GM18867 (cell line): ENCODE results near the gene TUBB.
"Not testable (repeated sequence)": the region's sequence is repeated elsewhere in the genome, so short reads cannot be mapped to it uniquely, and the experiment has no call there.

Source experiments
- ATAC-seq: cut with Tn5 transposase; IDR thresholded peaks from one replicate; pipeline ENCODE4 v1.9.1; 2021; ENCODE audit warnings: mild to moderate bottlenecking, moderate library complexity; ENCODE audit not compliant: unreplicated experiment

The TUBB gene

GRCh38 chr6:30756405-30757003, 36.4 kb downstream of the TUBB start:
- ATAC-seq = not testable (repeated sequence)

- no peak for ATAC-seq
These were observed 37.2 kb downstream of the TUBB start for GRCh38 chr6:30757261-30757904.

DNA sequence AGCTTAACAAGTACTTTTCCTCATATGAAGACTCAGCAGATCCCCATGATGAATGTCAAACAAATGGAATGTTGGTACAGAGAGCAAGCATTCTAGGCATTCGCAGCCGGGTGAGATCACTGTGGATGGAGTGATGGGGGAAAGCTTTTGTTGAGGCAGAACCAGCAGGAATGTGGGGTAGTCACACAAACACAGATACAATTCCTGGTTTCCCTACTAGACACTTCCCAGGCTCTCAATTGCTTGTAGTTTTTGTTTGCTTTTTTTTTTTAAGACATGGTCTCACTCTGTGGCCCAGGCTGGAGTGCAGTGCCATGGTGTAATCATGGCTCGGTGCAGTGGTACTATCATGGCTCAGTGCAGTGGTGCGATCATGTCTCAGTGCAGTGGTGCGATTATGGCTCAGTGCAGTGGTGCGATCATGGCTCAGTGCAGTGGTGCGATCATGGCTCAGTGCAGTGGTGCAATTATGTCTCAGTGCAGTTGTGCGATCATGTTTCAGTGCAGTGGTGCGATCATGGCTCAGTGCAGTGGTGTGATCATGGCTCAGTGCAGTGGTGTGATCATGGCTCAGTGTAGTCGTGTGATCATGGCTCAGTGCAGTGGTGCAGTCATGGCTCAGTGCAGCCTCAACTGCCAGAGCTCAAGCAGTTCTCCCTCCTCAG, 39.6 kb downstream of the TUBB start:
- no peak for ATAC-seq

DNA sequence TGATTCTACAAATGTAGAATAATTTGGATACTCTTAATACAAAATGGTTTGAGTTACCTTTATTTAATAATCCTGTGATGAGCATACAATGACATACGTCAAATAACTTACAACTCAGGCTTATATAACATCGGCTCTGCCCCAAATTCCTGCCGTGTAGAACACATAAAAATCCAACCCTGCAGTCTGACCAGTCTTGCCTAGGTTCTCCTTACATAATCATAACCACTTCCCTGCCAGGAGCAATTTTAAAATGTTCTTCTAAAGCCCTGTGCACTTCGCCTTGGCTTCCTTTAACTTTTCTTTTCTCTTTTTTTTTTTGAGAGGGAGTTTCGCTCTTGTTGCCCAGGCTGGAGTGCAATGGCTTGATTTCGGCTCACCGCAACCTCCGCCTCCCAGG, 40.4 kb downstream of the TUBB start:
- no peak for ATAC-seq

DNA sequence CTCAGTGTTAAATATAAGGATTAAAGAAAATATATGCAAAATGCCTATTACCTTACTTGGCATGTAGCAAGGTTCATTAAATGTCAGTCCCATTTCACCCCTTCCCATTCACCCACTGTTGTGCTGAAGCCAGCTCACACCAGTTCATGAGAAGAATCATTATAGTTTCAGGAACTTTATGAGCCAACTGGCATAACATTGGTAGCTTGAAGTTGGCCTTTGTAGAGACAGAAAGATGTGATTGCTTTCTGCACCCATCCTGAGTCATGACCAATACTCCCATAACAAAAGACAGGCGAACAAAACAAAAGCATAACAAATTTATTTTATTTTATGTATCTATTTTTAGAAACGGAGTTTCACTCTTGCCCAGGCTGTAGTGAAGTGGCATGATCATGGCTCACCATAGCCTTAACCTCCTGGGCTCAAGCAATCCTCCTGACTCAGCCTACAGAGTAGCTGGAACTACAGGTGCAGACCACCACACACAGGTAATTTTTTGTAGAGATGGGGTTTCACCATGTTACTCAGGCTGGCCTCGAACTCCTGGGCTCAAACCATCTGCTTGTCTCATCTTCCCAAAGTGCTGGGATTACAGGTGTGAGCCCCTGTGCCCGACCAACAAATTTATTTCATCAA, 41.8 kb downstream of the TUBB start:
- no peak for ATAC-seq

DNA sequence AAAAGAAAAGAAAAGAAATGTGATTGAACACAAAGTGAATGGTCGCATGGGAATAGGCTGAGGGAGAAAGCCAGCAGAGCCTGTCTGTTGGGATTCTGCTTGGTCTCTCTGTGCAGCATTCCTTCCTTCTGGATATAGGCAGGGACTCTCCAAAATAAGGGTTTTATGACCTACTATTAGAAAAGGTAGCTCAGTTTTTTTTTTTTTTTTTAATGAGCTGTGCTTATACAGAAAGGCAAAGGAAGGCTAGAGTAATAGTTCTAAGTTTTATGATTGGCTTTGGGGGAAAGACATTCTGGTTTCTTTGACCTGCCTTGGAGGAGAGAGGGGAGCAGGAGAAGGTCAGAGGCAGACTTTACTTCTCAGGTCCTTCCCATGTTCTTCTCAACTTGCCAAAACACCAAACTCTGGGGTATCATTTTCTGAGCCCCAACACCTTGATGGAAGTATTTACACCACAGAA, 43.0 kb downstream of the TUBB start:
- ATAC-seq = no peak

DNA sequence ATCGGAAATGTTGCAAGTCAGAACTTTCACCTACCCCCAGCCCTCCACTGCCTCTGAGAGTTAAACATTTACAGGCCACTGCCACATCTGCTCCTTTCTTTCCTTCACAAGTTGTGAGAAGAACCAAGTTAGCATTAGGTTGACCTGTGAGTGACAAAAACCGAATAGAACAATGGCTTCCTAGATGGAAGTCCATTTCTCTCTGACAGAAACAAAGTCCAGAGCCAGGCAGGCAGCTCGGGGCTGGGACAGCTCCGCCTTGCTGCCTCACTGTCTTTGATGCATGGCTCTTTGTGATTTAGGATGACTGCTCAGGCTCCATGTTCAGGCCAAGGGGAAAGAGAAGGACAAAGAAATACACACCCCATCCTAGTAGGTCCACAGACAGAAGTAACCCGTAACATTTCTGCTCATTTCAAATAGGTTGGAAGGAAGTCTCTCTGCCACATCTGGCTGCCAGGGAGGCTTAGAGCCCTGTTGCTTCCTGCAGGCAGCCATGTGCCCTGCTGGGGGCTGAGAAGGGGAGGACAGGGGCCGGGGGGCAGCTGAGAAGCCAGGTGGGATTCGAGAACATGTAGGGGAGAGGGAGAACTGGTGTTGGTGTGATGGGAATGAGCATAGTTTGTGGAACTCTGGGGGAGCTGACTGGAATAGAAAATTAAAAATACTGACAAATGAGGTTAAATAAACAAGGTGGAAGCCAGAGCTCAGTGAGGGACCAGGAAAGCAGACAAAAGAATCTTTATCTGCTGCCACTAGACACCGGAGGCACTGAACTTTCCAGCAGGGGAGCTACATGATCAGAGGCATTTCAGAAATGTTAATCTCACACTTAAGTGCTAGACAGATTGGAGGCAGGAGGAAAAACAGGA, 43.7 kb downstream of the TUBB start:
- ATAC-seq = no peak

- ATAC-seq = not testable (repeated sequence)
These were observed 44.4 kb downstream of the TUBB start for GRCh38 chr6:30764490-30765043.

DNA sequence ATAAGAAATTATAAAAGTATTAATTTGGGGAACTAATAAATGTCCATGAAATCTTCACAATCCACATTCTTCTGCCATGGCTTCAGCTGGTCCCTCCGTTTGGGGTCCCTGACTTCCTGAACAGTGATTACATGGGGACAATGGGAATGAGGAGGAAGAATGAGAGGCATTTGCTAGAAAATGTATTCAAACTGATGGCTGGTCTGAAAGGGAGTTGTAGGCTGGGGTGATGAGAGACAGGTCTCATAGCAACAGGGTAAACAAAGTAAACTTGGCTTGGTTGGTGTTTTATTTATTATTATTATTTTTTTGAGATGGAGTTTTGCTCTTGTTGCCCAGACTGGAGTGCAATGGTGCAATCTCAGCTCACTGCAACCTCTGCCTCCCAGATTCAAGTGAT, 45.3 kb downstream of the TUBB start:
- ATAC-seq = not testable (repeated sequence)

GRCh38 chr6:30766461-30767157, 46.5 kb downstream of the TUBB start:
- no peak for ATAC-seq

GRCh38 chr6:30767158-30767943, 47.2 kb downstream of the TUBB start:
- peak; percentile 76 for ATAC-seq

- ATAC-seq = no peak
These were observed 47.8 kb downstream of the TUBB start for GRCh38 chr6:30767944-30768301.

- no peak for ATAC-seq
These were observed 48.5 kb downstream of the TUBB start for GRCh38 chr6:30768634-30769087.

DNA sequence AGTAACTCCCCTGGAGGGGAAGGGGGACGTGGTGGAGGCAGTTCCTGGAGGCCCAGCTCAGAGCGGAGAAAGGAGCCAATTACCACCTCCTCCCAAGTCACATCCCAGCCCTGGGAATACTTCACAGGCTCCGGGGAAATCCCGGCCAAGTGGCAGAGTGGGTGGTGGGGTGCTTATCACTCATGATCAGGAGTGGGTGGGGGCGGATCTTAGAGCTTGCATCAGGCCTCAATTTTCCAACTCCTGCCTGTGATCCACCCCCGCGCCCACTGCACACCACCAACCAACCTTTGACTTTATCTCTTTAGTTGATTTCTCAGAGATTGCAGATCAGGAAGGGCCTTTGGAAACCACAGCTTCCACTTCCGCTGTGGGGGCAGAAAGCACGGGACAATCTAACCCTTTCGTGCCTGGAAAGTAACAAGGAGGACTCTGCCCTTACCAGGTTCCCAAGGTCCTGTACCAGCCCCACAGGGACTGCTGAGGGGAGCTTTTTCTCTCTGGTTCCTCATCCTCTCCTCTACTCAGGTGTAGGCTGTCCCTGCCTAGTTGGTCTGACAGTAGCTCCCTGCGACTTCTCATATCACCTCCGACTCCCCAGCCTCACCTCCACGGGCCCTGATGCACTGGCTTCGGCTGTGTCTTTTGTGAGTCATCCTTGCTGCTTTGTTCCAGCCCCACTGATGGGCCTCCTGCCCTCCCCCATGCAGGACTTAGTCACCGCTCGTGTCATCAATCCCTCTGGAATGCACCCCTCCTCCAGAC, 49.1 kb downstream of the TUBB start:
- no peak for ATAC-seq

DNA sequence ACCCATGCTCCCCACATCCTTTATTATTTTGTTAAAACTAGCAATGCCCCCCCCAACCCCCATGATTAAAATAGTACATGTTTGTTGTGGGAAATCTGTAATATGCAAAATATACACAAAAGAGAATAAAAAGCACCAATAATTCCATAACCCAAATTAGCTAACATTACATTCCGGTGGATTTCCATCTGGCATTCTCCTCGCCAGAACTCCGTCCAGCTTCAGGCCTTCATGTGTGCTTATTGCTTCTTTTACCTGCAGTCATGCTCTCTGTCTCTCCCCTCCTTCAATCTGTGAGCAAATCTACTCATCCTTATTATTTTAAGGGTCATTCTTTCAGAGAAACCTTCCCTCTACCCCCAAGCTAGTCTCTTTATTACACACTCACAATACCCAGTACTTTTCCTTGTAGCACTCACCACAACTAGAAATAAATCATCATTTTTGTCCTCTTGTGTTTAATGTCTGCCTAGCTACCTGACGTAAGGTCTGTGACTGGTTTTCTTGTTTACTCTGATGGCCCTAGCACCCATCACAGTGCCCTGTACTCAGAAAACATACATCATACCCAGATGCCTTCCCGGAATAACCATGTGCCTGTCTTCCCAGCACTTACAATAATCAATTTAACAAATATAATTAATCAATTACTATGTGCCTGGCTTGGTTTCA, 49.8 kb downstream of the TUBB start:
- no peak for ATAC-seq

DNA sequence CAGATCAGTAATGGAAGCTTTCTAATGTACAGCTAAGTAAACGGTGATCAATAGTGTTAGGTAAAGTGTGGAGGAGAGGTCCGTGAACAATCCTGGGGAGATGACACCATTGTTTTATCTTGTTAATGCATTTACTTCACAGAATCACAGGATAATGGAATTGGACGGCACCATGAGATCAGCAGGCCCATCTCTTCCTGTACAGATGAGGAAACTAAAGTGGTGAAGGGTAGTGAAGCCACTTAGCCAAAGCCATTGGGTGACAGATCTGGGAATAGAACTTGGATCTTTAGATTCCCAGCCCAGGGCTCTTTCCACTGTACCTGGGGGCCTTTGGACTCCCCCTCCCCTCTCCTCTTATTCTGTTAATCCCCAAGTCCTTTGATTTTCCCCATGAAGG, 50.4 kb downstream of the TUBB start:
- ATAC-seq = no peak

DNA sequence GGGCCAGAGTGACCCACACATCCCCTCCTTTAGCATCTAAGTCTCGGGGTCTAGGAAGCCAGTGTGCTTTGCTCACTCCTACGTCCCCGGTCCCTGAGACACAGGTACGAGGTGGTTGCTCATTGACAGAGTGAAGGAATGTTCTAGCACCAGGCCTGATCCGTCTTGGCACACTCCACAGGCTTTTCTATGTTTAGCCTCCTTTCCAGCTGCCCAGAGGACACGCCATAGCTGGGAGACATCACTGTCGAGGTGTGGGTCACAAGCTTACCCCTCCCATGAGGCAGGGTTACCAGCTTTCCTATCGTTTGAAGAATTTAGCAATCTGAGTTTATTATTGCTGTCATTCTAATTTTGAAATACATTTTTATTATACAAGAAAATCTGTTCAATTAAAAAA, 54.5 kb downstream of the TUBB start:
- no peak for ATAC-seq
